Upper lobe of left lung (tissue), 6 donors: ENCODE data around the gene BSPH1. TPM values are rescaled to one million over a fixed set of nuclear protein-coding genes. Genes with fewer than 3 reads are reported as not detected.
"Not testable (repeated sequence)": the region's sequence is repeated elsewhere in the genome, so short reads cannot be mapped to it uniquely, and the experiment has no call there.

Experiments
- ATAC-seq, 2 donors: fragments of 200-7000 bp; cut with Tn5 transposase; one replicate each; pipeline ENCODE4 v1.9.1; 2022; ENCODE audit warnings: mild to moderate bottlenecking in 2 of 2, moderate library complexity in 2 of 2; ENCODE audit not compliant: low FRiP score in 2 of 2
- DNase-seq, 2 donors: peaks; one replicate each; pipeline ENCODE4 v3.0.0-alpha.2; 2019 to 2020
- H3K27ac ChIP-seq, 4 donors: fragments of 200-600 bp; sonication (generic); one replicate each; pipeline ENCODE4 v1.5.1; 2016 to 2019
- H3K27me3 ChIP-seq, 4 donors: fragments of 200-600 bp; sonication (generic); one replicate each; pipeline ENCODE4 v1.5.1; 2017 to 2019
- H3K36me3 ChIP-seq, 4 donors: fragments of 200-600 bp; sonication (generic); one replicate each; pipeline ENCODE4 v1.5.1; 2016 to 2019
- H3K4me1 ChIP-seq, 4 donors: fragments of 200-600 bp; sonication (generic); one replicate each; pipeline ENCODE4 v1.5.1; 2018 to 2019
- H3K4me3 ChIP-seq, 4 donors: fragments of 200-600 bp; sonication (generic); one replicate each; pipeline ENCODE4 v1.5.1; 2017 to 2019; ENCODE audit warnings: mild to moderate bottlenecking in 2 of 4, moderate library complexity in 1 of 4
- H3K9me3 ChIP-seq, 4 donors: fragments of 200-600 bp; sonication (generic); one replicate each; pipeline ENCODE4 v1.5.1; 2018 to 2019
- CTCF ChIP-seq, 6 experiments: fragments of 450-650 bp in 4 of 6; fragments of 200-600 bp in 2 of 6; sonication (generic) in 2 of 6; IDR thresholded peaks; one replicate each; pipeline ENCODE4 v1.5.1; 2016 to 2019; ENCODE audit warnings: antibody characterized with exemption in 6 of 6
- WGBS, 2 donors: methylation state at CpG; one replicate each; pipeline ENCODE4 v1.1.5; 2017 to 2018; 5-methylcytosine and 5-hydroxymethylcytosine counted together
- total RNA-seq, 6 donors: library from RNA; depleted of rRNA in 4 of 6; stranded (reverse); fragments of >200 nt in 4 of 6; gene quantifications; one replicate each; pipeline versions ENCODE4 v1.1.0 to v1.2.1, GENCODE V29; 2016 to 2021
- donor health status: DM: no; HTN: no; CAD: no; lungs with moderate emphysema.
- donor health status: DM: no; HTN: yes; CAD: no; lungs with severe emphysema.

Gene BSPH1
- total RNA-seq, 6 donors from 2014 or later: not detected

GRCh38 chr19:47920107-47920506 lies 71.9 kb downstream of the BSPH1 start:
- H3K4me1 ChIP-seq, H3K9me3 ChIP-seq, ATAC-seq, H3K4me3 ChIP-seq, H3K27ac ChIP-seq, H3K36me3 ChIP-seq, DNase-seq, H3K27me3 ChIP-seq: not testable (repeated sequence)
- TF ChIP-seq CTCF (IDR thresholded peaks at IDR 0.05): peak in 4 of 6 experiments; percentile 11 to 78 (median 48)
- 0 to 1% methylated on average over 13 of the region's 15 CpGs for WGBS, 2 donors

Other genes starting within 250 kb of the BSPH1 start
- 100 to 1,000 TPM; 261 to 432 (median 282) TPM for gene NOP53, start 246.6 kb downstream of the BSPH1 start, total RNA-seq
- gene SELENOW, start 213.5 kb downstream of the BSPH1 start, total RNA-seq: 100 to 1,000 TPM; 194 to 455 (median 325) TPM
- gene TPRX1, start 187.6 kb downstream of the BSPH1 start, total RNA-seq: not detected
- gene CRX, start 170.2 kb downstream of the BSPH1 start, total RNA-seq: not detected
- gene TPRX2, start 132.9 kb downstream of the BSPH1 start, total RNA-seq: not detected
- gene SULT2A1, start 105.9 kb downstream of the BSPH1 start, total RNA-seq: under 1 TPM in 2 of 6 donors, not detected in 4; 0.20 to 0.31 TPM
- gene ELSPBP1, start 2.5 kb upstream of the BSPH1 start, total RNA-seq: not detected
- gene CABP5, start 51.9 kb upstream of the BSPH1 start, total RNA-seq: not detected
- gene PLA2G4C, start 118.6 kb upstream of the BSPH1 start, total RNA-seq: 10 to 100 TPM in 3 of 6 donors, 1 to 10 TPM in 3; 7.3 to 39.8 (median 14.2) TPM
- 100 to 1,000 TPM in 1 of 6 donors, 10 to 100 TPM in 5; 11.4 to 113 (median 27.8) TPM for gene LIG1, start 178.2 kb upstream of the BSPH1 start, total RNA-seq
- 10 to 100 TPM in 1 of 6 donors, 1 to 10 TPM in 5; 2.9 to 13.2 (median 8.0) TPM for gene ZSWIM9, start 178.5 kb upstream of the BSPH1 start, total RNA-seq